SHP77 (cell line): Measurements from ENCODE around the gene CFAP57.

Source experiments
- DNase-seq, 2 experiments: peaks; one replicate each; lab custom pipeline; 2025; lab: John Stamatoyannopoulos, UW

Gene CFAP57

GRCh38 chr1:43227143-43227764, 55.1 kb downstream of the CFAP57 start:
- DNase-seq, result peak; percentile 63 to 65

DNA sequence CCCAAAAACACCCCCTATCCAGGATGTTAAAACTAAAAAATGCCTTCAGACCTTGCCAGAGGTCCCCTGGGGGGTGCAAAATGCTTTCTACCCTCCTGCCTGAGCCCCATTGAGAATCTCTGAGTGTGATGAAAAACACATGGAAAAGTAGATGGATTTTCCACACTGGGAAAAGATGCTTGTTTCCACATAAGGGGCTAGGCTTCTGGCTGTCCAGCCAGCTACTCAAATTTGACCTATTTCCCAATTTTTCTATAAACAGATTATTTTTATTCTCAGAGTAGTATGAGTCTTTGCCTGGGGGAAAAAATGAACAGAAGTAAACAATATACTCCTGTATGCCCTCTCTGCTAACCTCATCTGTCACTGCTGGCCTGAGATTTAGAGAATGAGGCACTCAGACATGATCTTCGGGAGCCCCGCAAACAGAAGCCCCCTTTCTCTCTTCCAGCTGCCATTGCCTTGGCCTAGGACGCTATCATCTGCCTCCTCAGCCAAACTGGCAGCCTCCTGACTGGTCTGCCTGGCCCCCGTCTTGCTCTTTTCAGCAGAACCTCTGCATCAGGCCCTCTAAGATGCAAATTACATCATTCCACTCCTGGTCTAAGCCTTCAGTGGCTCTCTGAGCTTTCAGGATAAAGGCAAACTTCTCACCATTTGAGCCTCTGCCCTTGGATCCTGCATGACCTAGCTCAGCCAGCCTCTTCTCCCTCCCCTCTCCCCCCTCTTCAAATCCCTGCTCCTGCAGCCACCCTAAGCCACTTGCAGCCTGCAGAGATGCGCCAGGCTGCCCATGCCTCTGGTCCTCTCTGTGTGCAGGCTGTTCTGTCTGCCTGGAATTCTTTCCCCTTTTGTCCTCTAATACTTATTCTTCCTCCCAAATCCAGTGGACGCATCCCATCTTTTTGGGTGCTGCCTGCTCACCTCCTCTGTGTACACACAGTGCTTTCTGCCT, 58.0 kb downstream of the CFAP57 start:
- DNase-seq, result no peak

DNA sequence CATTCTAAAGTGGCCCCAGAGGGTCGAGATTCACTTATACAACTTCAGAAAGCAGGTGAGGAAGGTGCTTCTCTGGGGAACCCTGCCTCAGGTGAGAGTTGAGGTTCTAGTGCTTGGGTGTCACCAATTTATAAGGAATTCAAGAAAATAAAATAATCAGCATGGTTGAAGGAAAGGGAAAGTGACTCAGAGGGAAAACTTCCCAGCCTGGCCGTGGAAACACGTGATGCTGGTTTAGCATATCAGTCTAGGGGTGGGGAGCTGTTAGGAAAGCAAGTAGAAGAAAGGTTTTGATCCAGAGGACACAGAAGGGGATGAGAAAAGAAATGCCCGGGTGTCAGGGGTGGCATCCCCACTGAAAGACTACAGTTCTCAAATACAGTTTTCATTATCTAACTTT, 59.9 kb downstream of the CFAP57 start:
- DNase-seq, result no peak

DNA sequence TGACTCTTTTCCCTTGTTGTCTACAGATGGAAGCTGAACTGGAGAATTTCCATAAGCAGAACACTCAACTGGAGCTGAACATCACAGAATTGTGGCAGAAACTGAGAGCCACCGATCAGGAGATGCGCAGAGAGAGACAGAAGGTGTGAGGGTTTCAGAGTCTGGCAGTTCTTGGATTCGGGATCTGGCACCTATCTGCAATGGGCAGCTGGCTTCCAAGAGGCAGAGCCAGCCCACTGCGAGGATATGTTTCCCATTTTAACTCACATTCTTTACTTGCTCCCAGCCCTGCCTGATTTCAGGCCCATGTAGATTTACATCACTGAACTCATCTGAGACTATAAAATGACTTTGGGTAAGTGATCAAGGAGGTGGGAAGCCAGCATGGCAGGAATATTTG, 60.4 kb downstream of the CFAP57 start:
- no peak for DNase-seq

DNA sequence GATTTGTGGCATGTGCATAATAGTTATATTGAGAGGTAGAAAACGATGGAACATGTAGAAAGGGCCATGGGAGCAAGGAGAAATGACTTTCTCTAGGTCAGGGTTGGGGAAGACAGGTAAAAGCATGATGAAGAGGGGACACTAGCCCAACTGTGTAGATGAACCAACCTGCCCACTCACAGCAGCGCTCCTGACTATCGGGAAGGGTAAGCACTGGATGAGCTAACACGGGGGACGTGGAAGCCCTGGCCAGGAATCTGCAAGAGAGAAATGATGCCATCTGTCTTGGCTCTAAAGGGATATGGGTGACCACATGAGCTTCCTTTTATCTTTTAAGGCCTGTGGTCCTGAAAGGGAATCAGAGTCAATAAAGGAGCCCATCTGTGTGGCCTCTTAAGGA, 61.5 kb downstream of the CFAP57 start:
- no peak for DNase-seq

GRCh38 chr1:43234267-43234666, 62.1 kb downstream of the CFAP57 start:
- DNase-seq, result no peak

DNA sequence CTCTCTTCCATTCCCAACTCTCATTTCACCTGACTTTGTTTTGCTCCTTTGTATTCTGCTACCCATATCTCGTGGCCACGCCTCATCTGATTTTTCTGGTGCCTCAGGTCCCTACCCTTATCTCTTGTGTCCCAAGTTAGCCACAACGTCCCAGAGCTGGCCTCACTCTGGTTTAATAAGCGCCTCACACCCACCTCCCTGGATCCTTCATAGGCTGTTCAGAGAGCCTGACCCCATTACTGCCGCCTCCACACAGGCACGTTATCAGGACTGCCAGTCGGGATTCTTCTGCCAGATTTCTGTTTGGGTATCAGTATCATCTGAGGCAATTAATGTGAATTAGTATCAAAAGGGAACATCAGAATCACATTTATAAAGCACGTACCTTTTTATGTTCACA, 62.9 kb downstream of the CFAP57 start:
- DNase-seq, result no peak

- DNase-seq, result peak; percentile 7 to 10
Observed at GRCh38 chr1:43235451-43236121, 63.5 kb downstream of the CFAP57 start.

- DNase-seq, result no peak
Observed at GRCh38 chr1:43237121-43237520, 65.0 kb downstream of the CFAP57 start.

- DNase-seq, result peak; percentile 28 to 42
Observed at GRCh38 chr1:43238085-43238484, 66.0 kb downstream of the CFAP57 start.

- DNase-seq, result no peak
Observed at GRCh38 chr1:43238991-43239469, 66.9 kb downstream of the CFAP57 start.

GRCh38 chr1:43239484-43239883, 67.4 kb downstream of the CFAP57 start:
- DNase-seq, result no peak

GRCh38 chr1:43241413-43241836, 69.3 kb downstream of the CFAP57 start:
- no peak for DNase-seq

GRCh38 chr1:43243299-43243698, 71.2 kb downstream of the CFAP57 start:
- no peak for DNase-seq

GRCh38 chr1:43246466-43247213, 74.5 kb downstream of the CFAP57 start:
- no peak for DNase-seq

DNA sequence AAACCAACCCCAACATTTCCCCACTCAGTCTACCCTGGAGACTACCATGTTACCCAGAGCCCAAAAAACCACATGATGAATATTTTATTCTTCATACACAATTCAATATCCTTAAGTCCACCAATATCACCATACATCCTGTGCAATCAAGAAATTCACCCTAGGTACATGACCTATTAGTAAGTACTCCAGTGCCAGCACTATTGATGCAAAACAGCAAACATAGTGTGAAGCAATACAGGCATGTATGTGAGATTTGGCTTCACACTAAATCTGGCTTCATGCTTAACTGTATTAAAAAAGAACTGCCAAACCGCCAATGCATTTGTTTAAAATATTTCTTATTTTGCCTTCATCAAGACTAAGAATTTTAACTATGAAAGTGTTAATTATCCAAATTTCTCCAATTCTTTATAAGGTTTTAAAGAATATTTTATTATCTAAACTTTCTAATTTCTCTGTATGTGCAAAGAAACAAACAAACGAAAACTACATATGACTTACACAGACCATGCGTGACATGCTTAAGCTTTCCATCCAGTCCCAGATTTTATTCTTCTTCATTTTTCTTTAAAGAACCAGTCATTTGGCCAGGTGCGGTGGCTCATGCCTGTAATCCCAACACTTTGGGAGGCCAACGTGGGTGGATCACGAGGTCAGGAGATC, 75.3 kb downstream of the CFAP57 start:
- no peak for DNase-seq

DNA sequence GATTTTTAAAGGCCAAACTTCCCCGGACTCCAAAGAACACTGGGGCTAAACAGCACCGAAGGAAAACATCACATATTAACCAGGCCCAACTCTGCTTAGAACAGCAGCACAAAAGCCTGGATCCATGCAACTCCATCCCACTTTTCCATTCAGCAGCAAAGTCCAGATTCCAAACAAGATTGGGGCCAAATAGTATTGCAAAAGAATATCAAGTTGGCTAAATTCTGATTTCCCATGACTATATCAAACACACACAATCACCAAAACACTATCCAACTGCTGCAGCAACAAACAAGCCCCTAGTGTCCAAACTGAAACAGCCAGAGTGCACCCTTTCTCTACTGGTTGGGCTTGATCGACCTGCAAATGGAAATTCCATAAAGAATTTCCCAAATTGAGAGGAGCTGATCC, 78.2 kb downstream of the CFAP57 start:
- no peak for DNase-seq

DNA sequence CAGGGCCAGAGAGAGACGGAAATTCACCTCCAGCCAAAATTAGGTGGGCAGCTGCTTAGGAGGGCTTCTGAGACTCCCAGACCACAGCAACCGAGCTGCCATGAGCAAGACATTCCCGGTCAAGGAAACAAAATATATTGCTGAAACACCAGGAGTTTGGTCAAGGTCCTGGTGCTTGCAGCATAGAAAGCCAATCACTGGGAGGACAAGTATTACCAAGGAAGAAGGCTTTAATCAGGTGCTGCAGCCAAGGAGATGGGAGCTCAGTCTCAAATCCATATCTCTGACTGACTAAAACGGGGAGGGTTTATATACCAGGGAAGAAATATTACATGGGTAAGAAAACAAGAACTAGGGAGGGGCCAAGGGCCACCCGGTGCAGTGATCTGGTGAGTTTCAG, 78.9 kb downstream of the CFAP57 start:
- DNase-seq, result no peak

- no peak for DNase-seq
Observed at GRCh38 chr1:43252225-43252624, 80.1 kb downstream of the CFAP57 start.

DNA sequence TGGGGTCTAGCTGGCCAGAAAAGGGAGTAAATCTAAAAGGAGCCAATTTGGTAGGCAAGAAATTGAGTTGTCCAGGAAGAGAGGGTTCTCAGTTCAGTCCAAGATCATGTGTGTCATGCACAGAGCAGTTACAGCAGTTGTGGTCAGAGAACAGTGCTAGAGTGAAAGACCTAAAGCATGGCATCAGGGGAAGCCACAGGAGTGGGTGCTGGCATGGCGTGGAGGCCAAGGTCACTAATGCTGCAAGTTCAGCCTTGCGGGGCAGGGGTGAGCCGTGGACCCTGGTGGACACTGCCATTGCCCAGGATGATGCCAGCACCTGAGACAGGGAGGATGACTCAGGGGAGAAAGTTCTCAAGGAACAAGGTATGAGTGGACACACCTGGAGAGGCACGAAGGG, 81.0 kb downstream of the CFAP57 start:
- no peak for DNase-seq

GRCh38 chr1:43253876-43254275, 81.7 kb downstream of the CFAP57 start:
- DNase-seq, result no peak
